RWPE1 (cell line): ENCODE results near the gene UNC5A.

Experiments
- CTCF ChIA-PET: fragments of 350-600 bp; sonication (Branson Sonifier 250); formaldehyde crosslinking; extraction: SDS; loops from one replicate; lab custom pipeline; 2021; lab: Yijun Ruan, JAX
- POLR2A ChIA-PET: fragments of 400-600 bp; formaldehyde crosslinking; extraction: SDS; loops from one replicate; lab custom pipeline; 2020; ENCODE audit warnings: antibody characterized with exemption; ENCODE audit not compliant: low non-redundant PET; lab: Yijun Ruan, JAX
- DNase-seq: peaks from one replicate; pipeline ENCODE4 v3.0.0; 2012; ENCODE audit warnings: low spot score
- H3K27ac ChIP-seq: fragments of 450-650 bp; 2 replicates; pipeline ENCODE4 v1.5.1; 2017
- CTCF ChIP-seq: fragments of 450-650 bp; conservative IDR thresholded peaks from 2 replicates; pipeline ENCODE4 v1.5.1; 2017; ENCODE audit warnings: low read depth, mild to moderate bottlenecking

UNC5A gene

GRCh38 chr5:176798949-176799348, 11.4 kb upstream of the UNC5A start:
- no peak for TF ChIP-seq CTCF
- ChIA-PET CTCF (interaction anchor here (0.7 to 1.0 kb wide), 2 partner anchors 15 to 634 kb away, joined by 3 read pairs; no protein-coding TSS in a partner anchor), POLR2A (no interaction called here)
- no peak overlapping the region for H3K27ac ChIP-seq
- no peak for DNase-seq

GRCh38 chr5:176799488-176799887, 10.9 kb upstream of the UNC5A start:
- ChIA-PET CTCF (no interaction called here), POLR2A (no interaction called here)
- H3K27ac ChIP-seq, result no peak overlapping the region
- TF ChIP-seq CTCF, result no peak
- no peak for DNase-seq

- no peak for TF ChIP-seq CTCF
- no peak for DNase-seq
- POLR2A ChIA-PET, result no interaction called here
- no peak overlapping the region for H3K27ac ChIP-seq
- CTCF ChIA-PET, result no interaction called here
These were observed 10.3 kb upstream of the UNC5A start for GRCh38 chr5:176800024-176800423.

- no peak overlapping the region for H3K27ac ChIP-seq
- TF ChIP-seq CTCF, result no peak
- no peak for DNase-seq
- CTCF ChIA-PET, result interaction anchor here (0.6 to 2.0 kb wide), 5 partner anchors 14 to 222 kb away, joined by 4 to 10 read pairs (median 5); no protein-coding TSS in a partner anchor
- POLR2A ChIA-PET, result no interaction called here
These were observed 8.1 kb upstream of the UNC5A start for GRCh38 chr5:176802116-176802784.

DNA sequence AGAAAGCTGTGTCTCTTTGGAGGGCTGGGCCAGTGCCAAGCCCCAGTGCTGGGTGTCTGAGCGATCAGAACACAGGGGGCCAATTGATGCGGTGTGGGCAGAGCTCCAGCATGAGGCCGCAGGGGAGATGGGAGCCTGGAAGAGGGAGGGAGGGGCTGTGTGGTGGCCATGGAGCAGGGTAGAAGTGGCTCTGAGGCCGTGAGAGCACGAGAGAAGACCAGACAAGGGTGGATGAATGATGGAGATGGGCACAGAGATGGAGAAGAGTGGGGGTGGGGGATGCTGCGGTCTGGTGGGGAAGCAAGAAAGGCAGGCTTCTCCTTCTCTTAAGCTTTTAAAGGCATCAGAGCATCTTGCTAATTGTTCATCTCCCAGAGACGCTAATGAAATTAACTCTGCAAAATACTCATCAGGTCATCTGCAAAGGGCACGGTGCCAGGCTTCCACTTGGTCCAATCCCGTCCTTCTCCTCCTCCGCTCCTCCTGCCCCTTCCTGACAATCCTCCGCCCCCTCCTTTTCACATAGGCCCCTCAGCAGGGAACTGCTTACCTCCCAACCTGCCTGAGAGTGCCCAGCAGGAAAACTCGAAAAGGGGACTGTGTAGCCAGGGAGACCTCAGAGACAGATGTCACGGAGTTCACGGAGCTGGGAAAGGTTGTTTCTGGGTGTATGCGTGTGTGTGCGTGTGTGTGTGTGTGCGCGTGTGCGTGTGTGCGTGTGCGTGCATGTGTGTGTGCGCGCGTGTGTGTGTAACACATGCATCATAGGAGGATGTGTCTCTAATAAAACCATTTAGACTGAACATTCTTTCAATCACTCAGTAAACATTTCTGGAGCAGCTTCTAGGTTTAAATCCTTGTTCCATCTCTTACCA, 7.1 kb upstream of the UNC5A start:
- CTCF ChIA-PET, result interaction anchor here (0.6 to 2.0 kb wide), 4 partner anchors 93 to 223 kb away, joined by 5 to 10 read pairs (median 6); no protein-coding TSS in a partner anchor
- POLR2A ChIA-PET, result no interaction called here
- TF ChIP-seq CTCF, result no peak
- no peak overlapping the region for H3K27ac ChIP-seq
- no peak for DNase-seq

- ChIA-PET POLR2A (no interaction called here), CTCF (interaction anchor here (2.0 kb wide), 1 partner anchor 143 kb away, joined by 10 read pairs; no protein-coding TSS in a partner anchor)
- TF ChIP-seq CTCF, result no peak
- no peak overlapping the region for H3K27ac ChIP-seq
- no peak for DNase-seq
These were observed 6.3 kb upstream of the UNC5A start for GRCh38 chr5:176803943-176804498.
